HG03135 (cell line): ENCODE results near the gene ATP8B3.

Experiments
- ATAC-seq: cut with Tn5 transposase; IDR thresholded peaks from one replicate; pipeline ENCODE4 v1.9.1; 2021; ENCODE audit warnings: mild to moderate bottlenecking, moderate library complexity; ENCODE audit not compliant: unreplicated experiment

Gene ATP8B3

GRCh38 chr19:1837222-1837565 lies 25.1 kb upstream of the ATP8B3 start:
- no peak for ATAC-seq

- no peak for ATAC-seq
These were observed 24.6 kb upstream of the ATP8B3 start for GRCh38 chr19:1836458-1837221.

- ATAC-seq, result no peak
These were observed 21.5 kb upstream of the ATP8B3 start for GRCh38 chr19:1833540-1833939.

GRCh38 chr19:1832046-1832663 lies 20.1 kb upstream of the ATP8B3 start:
- ATAC-seq, result no peak

GRCh38 chr19:1830978-1831377 lies 18.9 kb upstream of the ATP8B3 start:
- ATAC-seq, result no peak

GRCh38 chr19:1830568-1830967 lies 18.5 kb upstream of the ATP8B3 start:
- no peak for ATAC-seq

- ATAC-seq, result no peak
These were observed 17.9 kb upstream of the ATP8B3 start for GRCh38 chr19:1829958-1830357.

- no peak for ATAC-seq
These were observed 16.5 kb upstream of the ATP8B3 start for GRCh38 chr19:1828279-1829238.

GRCh38 chr19:1827566-1828278 lies 15.6 kb upstream of the ATP8B3 start:
- no peak for ATAC-seq

- no peak for ATAC-seq
These were observed 14.8 kb upstream of the ATP8B3 start for GRCh38 chr19:1826557-1827521.

GRCh38 chr19:1825909-1826556 lies 14.0 kb upstream of the ATP8B3 start:
- ATAC-seq, result no peak

- no peak for ATAC-seq
These were observed 12.2 kb upstream of the ATP8B3 start for GRCh38 chr19:1824252-1824622.

- no peak for ATAC-seq
These were observed 11.6 kb upstream of the ATP8B3 start for GRCh38 chr19:1823539-1824251.

GRCh38 chr19:1823020-1823419 lies 10.9 kb upstream of the ATP8B3 start:
- no peak for ATAC-seq

- no peak for ATAC-seq
These were observed 10.1 kb upstream of the ATP8B3 start for GRCh38 chr19:1822210-1822609.

GRCh38 chr19:1819341-1820255 lies 7.5 kb upstream of the ATP8B3 start:
- ATAC-seq, result no peak

GRCh38 chr19:1818549-1819195 lies 6.6 kb upstream of the ATP8B3 start:
- ATAC-seq, result no peak
